ENCODE data around the gene BAIAP2L1. TPM values are rescaled to one million over a fixed set of nuclear protein-coding genes. Genes with fewer than 3 reads are reported as not detected.
A peak's percentile ranks its signal among the peaks of the same experiment; 100 is the strongest.

The BAIAP2L1 gene
- total RNA-seq, 1 donor from 2014 or later, result 10.9 TPM

GRCh38 chr7:98281757-98282606 is 118.9 kb downstream of the BAIAP2L1 start:
- H3K27me3 Mint-ChIP-seq (ENCODE audit: unreplicated experiment), result no peaks in the 10 kb centered on the region
- TF ChIP-seq, protein P1, sequence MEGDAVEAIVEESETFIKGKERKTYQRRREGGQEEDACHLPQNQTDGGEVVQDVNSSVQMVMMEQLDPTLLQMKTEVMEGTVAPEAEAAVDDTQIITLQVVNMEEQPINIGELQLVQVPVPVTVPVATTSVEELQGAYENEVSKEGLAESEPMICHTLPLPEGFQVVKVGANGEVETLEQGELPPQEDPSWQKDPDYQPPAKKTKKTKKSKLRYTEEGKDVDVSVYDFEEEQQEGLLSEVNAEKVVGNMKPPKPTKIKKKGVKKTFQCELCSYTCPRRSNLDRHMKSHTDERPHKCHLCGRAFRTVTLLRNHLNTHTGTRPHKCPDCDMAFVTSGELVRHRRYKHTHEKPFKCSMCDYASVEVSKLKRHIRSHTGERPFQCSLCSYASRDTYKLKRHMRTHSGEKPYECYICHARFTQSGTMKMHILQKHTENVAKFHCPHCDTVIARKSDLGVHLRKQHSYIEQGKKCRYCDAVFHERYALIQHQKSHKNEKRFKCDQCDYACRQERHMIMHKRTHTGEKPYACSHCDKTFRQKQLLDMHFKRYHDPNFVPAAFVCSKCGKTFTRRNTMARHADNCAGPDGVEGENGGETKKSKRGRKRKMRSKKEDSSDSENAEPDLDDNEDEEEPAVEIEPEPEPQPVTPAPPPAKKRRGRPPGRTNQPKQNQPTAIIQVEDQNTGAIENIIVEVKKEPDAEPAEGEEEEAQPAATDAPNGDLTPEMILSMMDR (IDR thresholded peaks at IDR 0.05), result no peak
- H3K27ac Mint-ChIP-seq (ENCODE audit: unreplicated experiment), result peak overlapping the region; percentile 93
- H3K9me3 Mint-ChIP-seq (ENCODE audit: unreplicated experiment), result no peaks in the 10 kb centered on the region
- peaks cover 46% of the 10 kb centered on the region for H3K4me1 Mint-ChIP-seq (ENCODE audit: unreplicated experiment)
- H3K36me3 Mint-ChIP-seq (ENCODE audit: unreplicated experiment), result peaks cover 13% of the 10 kb centered on the region
- no peak for DNase-seq (ENCODE audit: extremely low spot score, unreplicated experiment)
- H3K4me3 Mint-ChIP-seq (ENCODE audit: unreplicated experiment), result peak overlapping the region; percentile 97

GRCh38 chr7:98280791-98281756 is 119.8 kb downstream of the BAIAP2L1 start, which contains the start of gene BRI3:
BRI3 (plus strand) TSS chr7:98281686; CDS start chr7:98281796, 110 bp downstream.
- H3K4me1 Mint-ChIP-seq (ENCODE audit: unreplicated experiment), result peaks cover 42% of the 10 kb centered on the region
- peak; percentile 94 for DNase-seq (ENCODE audit: extremely low spot score, unreplicated experiment)
- no peaks in the 10 kb centered on the region for H3K27me3 Mint-ChIP-seq (ENCODE audit: unreplicated experiment)
- H3K4me3 Mint-ChIP-seq (ENCODE audit: unreplicated experiment), result peak within 1 kb of the TSS; percentile 97
- H3K36me3 Mint-ChIP-seq (ENCODE audit: unreplicated experiment), result peaks cover 13% of the 10 kb centered on the region
- H3K27ac Mint-ChIP-seq (ENCODE audit: unreplicated experiment), result peak within 1 kb of the TSS; percentile 93
- TF ChIP-seq, protein P1 (IDR thresholded peaks at IDR 0.05), result no peak
- H3K9me3 Mint-ChIP-seq (ENCODE audit: unreplicated experiment), result no peaks in the 10 kb centered on the region

- Mint-ChIP-seq H3K4me1 (ENCODE audit: unreplicated experiment) (peaks cover 35% of the 10 kb centered on the region), H3K27me3 (ENCODE audit: unreplicated experiment) (no peaks in the 10 kb centered on the region), H3K9me3 (ENCODE audit: unreplicated experiment) (no peaks in the 10 kb centered on the region), H3K27ac (ENCODE audit: unreplicated experiment) (no peak overlapping the region), H3K4me3 (ENCODE audit: unreplicated experiment) (peak overlapping the region; percentile 80), H3K36me3 (ENCODE audit: unreplicated experiment) (peaks cover 13% of the 10 kb centered on the region)
- TF ChIP-seq, protein P1 (IDR thresholded peaks at IDR 0.05), result no peak
- no peak for DNase-seq (ENCODE audit: extremely low spot score, unreplicated experiment)
Observed at GRCh38 chr7:98280296-98280695, 120.6 kb downstream of the BAIAP2L1 start.

- H3K4me1 Mint-ChIP-seq (ENCODE audit: unreplicated experiment), result peaks cover 22% of the 10 kb centered on the region
Observed at GRCh38 chr7:98278936-98279335, 122.0 kb downstream of the BAIAP2L1 start.

More at GRCh38 chr7:98278936-98279335, 122.0 kb downstream of the BAIAP2L1 start:
- H3K4me3 Mint-ChIP-seq (ENCODE audit: unreplicated experiment), result no peak overlapping the region
- H3K36me3 Mint-ChIP-seq (ENCODE audit: unreplicated experiment), result peaks cover 9% of the 10 kb centered on the region
- no peaks in the 10 kb centered on the region for H3K27me3 Mint-ChIP-seq (ENCODE audit: unreplicated experiment)
- TF ChIP-seq, protein P1 (IDR thresholded peaks at IDR 0.05), result no peak
- H3K9me3 Mint-ChIP-seq (ENCODE audit: unreplicated experiment), result no peaks in the 10 kb centered on the region
- no peak for DNase-seq (ENCODE audit: extremely low spot score, unreplicated experiment)
- H3K27ac Mint-ChIP-seq (ENCODE audit: unreplicated experiment), result no peak overlapping the region
